GM19468 (cell line): ENCODE measurements around the gene ERF.

Experiments used
- ATAC-seq: cut with Tn5 transposase; IDR thresholded peaks from one replicate; pipeline ENCODE4 v1.9.1; 2021; ENCODE audit warnings: mild to moderate bottlenecking, moderate library complexity, moderate number of reproducible peaks; ENCODE audit not compliant: unreplicated experiment; ENCODE audit errors: extremely low read depth

The ERF gene

GRCh38 chr19:42245231-42245630, 9.7 kb downstream of the ERF start:
- ATAC-seq: no peak

GRCh38 chr19:42244347-42245220, 10.3 kb downstream of the ERF start:
- ATAC-seq: peak; percentile 27

- ATAC-seq: peak; percentile 41
Observed at GRCh38 chr19:42242512-42243409, 12.2 kb downstream of the ERF start, which contains the start of gene GSK3A. Gene GSK3A, minus strand, starts transcription at chr19:42242602. Its CDS starts 137 bp downstream, at chr19:42242465.

- ATAC-seq: no peak
Observed at GRCh38 chr19:42242069-42242511, 12.8 kb downstream of the ERF start.

- no peak for ATAC-seq
Observed at GRCh38 chr19:42241279-42241678, 13.6 kb downstream of the ERF start.

- ATAC-seq: no peak
Observed at GRCh38 chr19:42239544-42240220, 15.2 kb downstream of the ERF start.

- ATAC-seq: no peak
Observed at GRCh38 chr19:42235181-42235580, 19.7 kb downstream of the ERF start.

- ATAC-seq: no peak
Observed at GRCh38 chr19:42234364-42234763, 20.6 kb downstream of the ERF start.

- no peak for ATAC-seq
Observed at GRCh38 chr19:42233678-42234292, 21.1 kb downstream of the ERF start.

GRCh38 chr19:42233106-42233505, 21.8 kb downstream of the ERF start:
- ATAC-seq: no peak

GRCh38 chr19:42232435-42232834, 22.5 kb downstream of the ERF start:
- ATAC-seq: no peak

GRCh38 chr19:42230571-42230970, 24.4 kb downstream of the ERF start:
- no peak for ATAC-seq

- ATAC-seq: no peak
Observed at GRCh38 chr19:42229855-42230351, 25.0 kb downstream of the ERF start.

GRCh38 chr19:42229301-42229854, 25.6 kb downstream of the ERF start:
- ATAC-seq: no peak

- ATAC-seq: no peak
Observed at GRCh38 chr19:42228641-42229040, 26.3 kb downstream of the ERF start.

GRCh38 chr19:42226886-42227285, 28.0 kb downstream of the ERF start:
- no peak for ATAC-seq

- ATAC-seq: no peak
Observed at GRCh38 chr19:42225718-42226292, 29.1 kb downstream of the ERF start.

- ATAC-seq: no peak
Observed at GRCh38 chr19:42224940-42225717, 29.8 kb downstream of the ERF start.
